PC-3 (cell line): ENCODE results near the gene TXK. TPM values are rescaled to one million over a fixed set of nuclear protein-coding genes. Genes with fewer than 3 reads are reported as not detected.
A peak's percentile ranks its signal among the peaks of the same experiment; 100 is the strongest.

Source experiments
- ATAC-seq: fragments of 200-7000 bp; cut with Tn5 transposase; 2 replicates; pipeline ENCODE4 v1.9.1; 2020; ENCODE audit warnings: mild to moderate bottlenecking, moderate library complexity
- BruUV-seq: library from RNA; stranded (reverse); fragments of 400-500 nt; replicated peaks from 2 replicates; lab custom pipeline; 2021; lab: Mats Ljungman, UMichigan
- CTCF ChIA-PET: fragments of 300-600 bp; sonication (Branson Sonifier 250); formaldehyde crosslinking; loops from one replicate; lab custom pipeline; 2022; ENCODE audit warnings: antibody characterized with exemption; lab: Charles Lee
- POLR2A ChIA-PET: fragments of 300-600 bp; sonication (Branson Sonifier 250); formaldehyde crosslinking; loops from one replicate; lab custom pipeline; 2022; ENCODE audit warnings: antibody characterized with exemption; ENCODE audit not compliant: unreplicated experiment; lab: Charles Lee
- DNase-seq: peaks from one replicate; pipeline ENCODE4 v3.0.0-alpha.2; 2015
- H2AFZ ChIP-seq: fragments of 300-600 bp; sonication (generic); 2 replicates; pipeline ENCODE4 v1.6.0; 2016; ENCODE audit warnings: antibody characterized with exemption, low read length
- H3F3A ChIP-seq: fragments of 300-600 bp; sonication (generic); one replicate; pipeline ENCODE4 v1.6.0; 2017; ENCODE audit warnings: antibody characterized with exemption, low read length, control low read depth, mild to moderate bottlenecking; ENCODE audit not compliant: unreplicated experiment
- H3K27ac ChIP-seq: fragments of 300-600 bp; sonication (generic); 2 replicates; pipeline ENCODE4 v1.5.1; 2016; ENCODE audit warnings: mild to moderate bottlenecking, low read length
- H3K27me3 ChIP-seq: fragments of 300-600 bp; sonication (generic); 2 replicates; pipeline ENCODE4 v1.6.1; 2016; ENCODE audit warnings: low read length, mixed read lengths
- H3K36me3 ChIP-seq: fragments of 300-600 bp; sonication (generic); 2 replicates; pipeline ENCODE4 v1.6.1; 2016; ENCODE audit warnings: low read depth, mixed run types, low read length, mixed read lengths
- H3K4me1 ChIP-seq: fragments of 300-600 bp; sonication (generic); 2 replicates; pipeline ENCODE4 v1.5.1; 2016; ENCODE audit warnings: low read length; ENCODE audit not compliant: insufficient read depth
- H3K4me2 ChIP-seq: fragments of 300-600 bp; sonication (generic); 2 replicates; pipeline ENCODE4 v1.6.0; 2016; ENCODE audit warnings: low read length
- H3K4me3 ChIP-seq: fragments of 300-600 bp; sonication (generic); 2 replicates; pipeline ENCODE4 v1.5.1; 2016; ENCODE audit warnings: mild to moderate bottlenecking, low read length, mixed read lengths
- H3K79me2 ChIP-seq: fragments of 300-600 bp; sonication (generic); 2 replicates; pipeline ENCODE4 v1.6.1; 2017; ENCODE audit warnings: low read length, mixed read lengths
- H3K9ac ChIP-seq: fragments of 300-600 bp; sonication (generic); 2 replicates; pipeline ENCODE4 v1.6.0; 2016; ENCODE audit warnings: mild to moderate bottlenecking, low read length
- H3K9me2 ChIP-seq: fragments of 300-600 bp; sonication (generic); replicated peaks from 2 replicates; pipeline ENCODE4 v1.6.1; 2016; ENCODE audit warnings: mixed run types, low read length, mixed read lengths
- H3K9me3 ChIP-seq: fragments of 300-600 bp; sonication (generic); 2 replicates; pipeline ENCODE4 v1.6.1; 2016; ENCODE audit warnings: low read length, mixed read lengths
- H4K20me1 ChIP-seq: fragments of 300-600 bp; sonication (generic); 2 replicates; pipeline ENCODE4 v1.6.1; 2016; ENCODE audit warnings: low read length, mixed read lengths
- CTCF ChIP-seq: fragments of 300-600 bp; sonication (generic); conservative IDR thresholded peaks from 2 replicates; pipeline ENCODE4 v1.5.1; 2017; ENCODE audit warnings: antibody characterized with exemption, low read depth, mild to moderate bottlenecking, low read length
- EZH2 ChIP-seq: fragments of 300-600 bp; sonication (generic); IDR thresholded peaks from one replicate; pipeline ENCODE4 v1.6.1; 2017; ENCODE audit warnings: antibody characterized with exemption, mild to moderate bottlenecking, low read length; ENCODE audit not compliant: unreplicated experiment
- EZH2phosphoT487 ChIP-seq: fragments of 300-600 bp; sonication (generic); IDR thresholded peaks from 2 replicates; pipeline ENCODE4 v1.6.1; 2018; ENCODE audit warnings: mild to moderate bottlenecking, antibody characterized with exemption, low read length, borderline replicate concordance
- intact Hi-C: fragments of 100-400 bp; cut with micrococcal nuclease; formaldehyde crosslinking; loops from 2 replicates; pipeline ENCODE4 v1.9.0; 2023
- total RNA-seq: library from RNA; depleted of rRNA; stranded (reverse); fragments of >200 nt; gene quantifications from 2 replicates; pipeline ENCODE4 v1.2.3, GENCODE V29; 2014

The TXK gene
- total RNA-seq, 1 experiment from 2014 or later = 2.6 TPM

GRCh38 chr4:48130100-48130499 is 4.0 kb downstream of the TXK start:
- DNase-seq (no peak), ATAC-seq (no peak)
- H3K4me2 ChIP-seq = no peak overlapping the region
- H3K9me2 ChIP-seq = no peaks in the 10 kb centered on the region
- no peaks in the 10 kb centered on the region for H3K27me3 ChIP-seq
- H3K27ac ChIP-seq = no peak overlapping the region
- no peaks in the 10 kb centered on the region for H3K36me3 ChIP-seq
- TF ChIP-seq EZH2 (no peak), CTCF (no peak), EZH2phosphoT487 (no peak)
- intact Hi-C loops = no loop called here
- CTCF ChIA-PET = no interaction called here
- BruUV-seq = no TSS peak
- H3F3A ChIP-seq = no peaks in the 10 kb centered on the region
- H3K9ac ChIP-seq = no peak overlapping the region
- no peaks in the 10 kb centered on the region for H4K20me1 ChIP-seq
- no peaks in the 10 kb centered on the region for H3K9me3 ChIP-seq
- peaks cover 30% of the 10 kb centered on the region for H3K4me1 ChIP-seq
- no peak overlapping the region for H3K4me3 ChIP-seq
- POLR2A ChIA-PET = no interaction called here
- no peak overlapping the region for H2AFZ ChIP-seq
- no peaks in the 10 kb centered on the region for H3K79me2 ChIP-seq

- no peak overlapping the region for H3K4me3 ChIP-seq
- H3K9me3 ChIP-seq = no peaks in the 10 kb centered on the region
- ChIA-PET CTCF (no interaction called here), POLR2A (no interaction called here)
- H4K20me1 ChIP-seq = no peaks in the 10 kb centered on the region
- peak; percentile 3 for DNase-seq
- no peaks in the 10 kb centered on the region for H3K79me2 ChIP-seq
- intact Hi-C loops = loop anchor here (5.0 kb wide), 1 partner anchor 138 kb away; the partner anchor contains the start of gene TEC
- BruUV-seq = no TSS peak
- TF ChIP-seq EZH2 (no peak), CTCF (peak; percentile 23; the same call in 1 of the 2 replicates)
- no peak overlapping the region for H3K27ac ChIP-seq
- H2AFZ ChIP-seq = no peak overlapping the region
- H3K4me2 ChIP-seq = 0 out of 2 replicates have a peak overlapping the region, but pooled peaks have one; percentile 16
- H3K27me3 ChIP-seq = no peaks in the 10 kb centered on the region
- H3K4me1 ChIP-seq = peaks cover 30% of the 10 kb centered on the region
- ATAC-seq = no peak
- no peaks in the 10 kb centered on the region for H3K9me2 ChIP-seq
- H3K36me3 ChIP-seq = no peaks in the 10 kb centered on the region
- H3F3A ChIP-seq = no peaks in the 10 kb centered on the region
- no peak overlapping the region for H3K9ac ChIP-seq
These were observed 4.6 kb downstream of the TXK start for GRCh38 chr4:48129307-48130014.
